ENCODE results near the gene MAP1LC3B2.
A peak's percentile ranks its signal among the peaks of the same experiment; 100 is the strongest.

MAP1LC3B2 gene

DNA sequence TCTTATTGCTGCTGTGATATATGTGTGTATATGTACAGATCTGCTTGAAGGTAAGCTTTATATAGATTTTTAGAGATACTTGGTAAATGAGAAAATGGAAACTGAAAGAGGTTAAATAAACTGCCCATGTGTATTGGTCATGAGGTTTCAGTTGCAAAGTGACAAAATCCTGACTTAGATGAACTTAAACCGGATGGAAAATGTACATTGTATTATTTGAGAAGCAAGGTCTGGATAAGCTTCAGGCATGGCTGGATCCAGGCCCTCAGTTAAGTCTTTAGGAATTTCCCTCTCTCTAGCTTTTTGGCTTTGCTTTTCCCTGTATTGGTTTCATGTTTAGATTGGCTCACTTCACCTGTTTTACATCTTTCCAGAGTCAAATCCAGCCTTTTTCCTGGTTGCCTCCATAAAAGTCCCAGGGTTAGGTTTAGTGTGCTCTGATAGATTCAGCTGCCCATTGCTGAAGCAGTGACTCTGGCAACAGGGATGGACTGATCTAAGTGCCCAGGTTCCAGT is 21.0 kb upstream of the MAP1LC3B2 start:
- no peak for DNase-seq

DNA sequence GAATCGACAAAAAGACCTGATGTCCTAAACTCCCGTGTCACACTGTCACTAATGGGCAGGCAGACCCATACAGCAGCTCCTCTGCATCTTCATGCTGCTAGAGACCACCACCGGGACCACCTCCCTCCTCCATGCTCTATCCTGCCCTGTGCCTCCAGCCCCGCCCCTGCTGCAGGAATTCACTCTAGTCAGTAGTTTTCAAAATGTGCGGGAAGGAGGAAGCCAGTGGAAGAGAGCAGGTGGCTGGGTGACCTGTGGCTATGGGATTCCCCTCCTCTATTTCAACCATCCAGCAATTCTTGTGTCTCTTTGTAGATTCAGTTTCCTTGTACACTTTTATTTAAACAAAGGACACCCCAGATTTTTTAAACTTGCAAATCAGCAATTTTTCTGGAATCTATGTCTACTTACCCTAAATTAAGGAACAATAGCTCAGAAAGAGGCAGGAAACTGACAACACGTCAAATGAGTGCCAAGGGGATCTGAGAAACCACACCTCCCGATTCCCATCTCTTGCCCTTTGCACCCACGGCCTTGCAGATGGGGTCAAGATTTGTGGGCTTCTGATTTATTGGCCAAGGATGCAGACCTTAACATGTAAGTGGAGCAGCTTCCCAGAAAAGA is 20.4 kb upstream of the MAP1LC3B2 start:
- DNase-seq: no peak

DNA sequence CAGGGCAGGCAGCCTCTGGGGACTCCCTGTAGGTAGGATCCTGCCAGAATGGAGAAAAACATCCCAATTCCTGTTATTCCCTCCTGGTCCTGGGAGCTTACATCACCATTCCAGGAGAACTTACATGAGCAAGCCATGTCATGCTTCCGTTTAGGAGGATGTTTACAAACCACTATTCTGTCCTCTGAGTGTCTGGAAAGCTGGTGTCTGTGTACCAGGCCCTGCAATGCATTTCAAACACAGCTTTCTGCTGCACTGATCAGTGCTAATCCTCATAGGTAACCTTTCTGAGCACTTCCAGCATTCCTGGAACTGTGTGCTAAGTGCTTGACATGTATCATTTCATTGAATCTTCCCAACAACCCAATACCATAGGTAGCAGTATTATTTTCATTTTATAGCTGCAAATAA is 19.8 kb upstream of the MAP1LC3B2 start:
- peak; percentile 21 to 24 for DNase-seq

DNA sequence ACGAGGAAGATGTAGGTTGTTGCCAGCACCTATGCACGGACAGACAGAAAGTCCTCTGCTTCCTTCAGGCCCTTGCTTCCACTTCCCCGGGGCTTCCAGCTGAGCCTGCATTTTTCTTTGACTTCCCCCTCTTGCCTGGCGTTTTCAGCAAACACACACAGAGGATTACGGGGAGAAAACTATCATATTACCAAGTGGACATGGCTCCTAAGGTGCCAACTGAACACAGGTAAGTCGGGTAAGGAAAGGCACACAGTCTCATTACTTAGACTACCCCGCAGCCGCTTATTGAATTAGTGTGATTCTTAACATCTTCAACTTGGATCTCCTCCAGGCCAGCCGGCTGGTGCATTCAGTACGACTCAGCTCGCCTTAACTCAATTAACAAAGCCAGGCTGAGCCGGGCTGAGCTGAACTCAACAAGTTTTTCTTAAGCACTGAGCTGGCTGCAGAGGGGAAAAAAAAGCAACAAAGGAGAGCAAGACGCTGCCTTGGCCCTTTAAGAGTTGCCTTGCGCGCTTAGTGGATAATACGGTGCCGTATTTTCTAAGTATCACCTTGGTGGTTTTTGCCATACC is 19.2 kb upstream of the MAP1LC3B2 start:
- DNase-seq: peak; percentile 32 to 48

DNA sequence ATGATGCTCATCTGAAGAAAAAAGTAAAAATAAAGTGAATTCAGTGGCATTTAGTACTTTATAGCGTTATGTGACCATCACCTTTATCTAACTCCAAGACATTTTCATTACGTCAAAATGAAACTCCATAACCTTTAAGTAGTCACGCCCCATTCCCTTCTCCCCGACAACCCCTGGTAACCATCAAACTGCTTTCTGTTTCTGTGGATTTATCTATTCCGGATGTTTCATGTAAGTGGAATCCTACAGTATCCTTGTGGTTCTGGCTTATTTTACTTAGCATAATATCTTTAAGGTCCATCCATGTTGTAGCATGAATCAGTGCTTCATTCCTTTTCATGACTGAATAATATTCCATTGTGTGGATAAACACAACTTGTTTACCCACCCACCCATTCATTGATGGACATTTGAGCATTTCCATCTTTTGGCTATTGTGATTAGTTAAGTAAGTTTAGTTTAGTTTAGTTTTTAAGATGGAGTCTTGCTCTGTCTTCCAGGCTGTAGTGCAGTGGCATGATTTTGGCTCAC is 18.5 kb upstream of the MAP1LC3B2 start:
- no peak for DNase-seq

DNA sequence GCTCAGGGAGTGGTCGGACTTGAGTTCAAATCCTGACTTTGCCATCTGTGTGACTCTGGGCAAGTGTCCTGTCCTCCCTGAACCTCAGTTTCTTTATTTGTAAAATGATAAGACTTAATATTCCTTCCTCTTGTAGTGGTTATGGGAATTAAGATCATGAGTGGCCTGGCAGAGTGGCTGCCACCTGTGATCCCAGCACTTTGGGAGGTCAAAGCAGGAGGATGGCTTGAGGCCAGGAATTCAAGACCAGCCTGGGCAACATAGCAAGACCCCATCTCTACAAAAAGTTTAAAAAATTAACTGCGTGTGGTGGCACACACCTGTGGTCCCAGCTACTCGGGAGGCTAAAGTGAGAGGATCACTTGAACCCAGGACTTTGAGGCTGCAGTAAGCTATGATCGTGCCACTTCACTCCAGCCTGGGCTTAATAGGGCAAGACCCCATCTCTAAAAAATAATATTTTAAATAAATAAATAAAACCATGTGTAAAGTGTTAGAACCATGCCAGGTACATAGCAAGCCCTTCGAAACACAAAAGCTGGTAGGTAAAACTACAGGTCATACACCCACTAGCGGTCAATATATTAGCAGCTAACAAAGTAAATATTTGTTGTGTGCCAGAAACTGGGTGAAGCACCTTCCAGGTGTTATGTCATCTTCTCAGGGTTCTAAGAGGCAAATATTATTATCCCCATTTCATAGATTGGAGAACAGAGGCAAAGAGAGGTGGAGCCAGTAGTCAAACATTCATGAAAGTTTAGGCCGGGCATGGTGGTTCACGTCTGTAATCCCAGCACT is 17.4 kb upstream of the MAP1LC3B2 start:
- DNase-seq: no peak

DNA sequence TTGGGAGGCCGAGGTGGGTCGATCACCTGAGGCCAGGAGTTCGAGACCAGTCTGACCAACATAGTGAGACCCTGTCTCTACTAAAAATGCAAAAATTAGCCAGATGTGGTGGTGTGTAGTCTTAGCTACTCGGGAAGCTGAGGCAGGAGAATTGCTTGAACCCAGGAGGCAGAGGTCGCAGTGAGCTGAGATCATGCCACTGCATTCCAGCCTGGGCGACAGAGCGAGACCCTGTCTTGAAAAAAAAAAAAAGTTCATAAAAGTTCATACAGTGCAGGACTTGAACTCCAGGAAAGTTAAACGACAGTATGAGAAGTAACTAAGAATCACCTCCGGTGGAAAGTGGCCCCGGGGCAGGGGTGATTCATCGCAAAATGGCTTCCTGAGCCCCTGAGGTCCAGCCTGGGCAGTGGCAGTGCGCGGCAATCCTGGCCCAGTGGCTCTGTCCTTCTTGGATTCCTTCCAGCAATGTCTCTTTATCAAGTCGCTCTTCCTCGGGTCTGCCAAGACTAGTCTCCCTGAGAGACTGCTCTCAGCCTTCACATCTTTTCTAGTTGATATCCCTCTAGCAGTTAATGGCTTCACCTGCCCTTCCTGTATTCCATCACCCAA is 16.7 kb upstream of the MAP1LC3B2 start:
- no peak for DNase-seq

DNA sequence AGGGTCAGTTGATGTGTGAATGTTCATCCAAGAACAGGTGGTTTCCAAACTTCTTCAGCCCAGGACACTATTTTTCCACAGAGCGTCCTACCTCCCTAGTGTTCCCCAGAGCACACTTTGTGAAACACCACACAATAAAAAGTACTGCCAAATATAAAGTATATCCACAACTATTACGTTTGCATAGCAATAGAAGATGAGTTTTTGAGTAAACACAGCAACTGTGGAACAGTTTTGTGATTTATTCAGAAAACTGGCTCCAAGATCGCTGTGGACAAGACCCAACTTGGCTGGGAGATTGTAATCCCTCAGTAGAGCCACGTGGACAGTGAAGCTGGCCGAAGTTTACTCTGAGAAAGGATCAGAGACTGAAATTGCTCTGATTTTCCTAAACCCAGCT is 14.5 kb upstream of the MAP1LC3B2 start:
- no peak for DNase-seq

DNA sequence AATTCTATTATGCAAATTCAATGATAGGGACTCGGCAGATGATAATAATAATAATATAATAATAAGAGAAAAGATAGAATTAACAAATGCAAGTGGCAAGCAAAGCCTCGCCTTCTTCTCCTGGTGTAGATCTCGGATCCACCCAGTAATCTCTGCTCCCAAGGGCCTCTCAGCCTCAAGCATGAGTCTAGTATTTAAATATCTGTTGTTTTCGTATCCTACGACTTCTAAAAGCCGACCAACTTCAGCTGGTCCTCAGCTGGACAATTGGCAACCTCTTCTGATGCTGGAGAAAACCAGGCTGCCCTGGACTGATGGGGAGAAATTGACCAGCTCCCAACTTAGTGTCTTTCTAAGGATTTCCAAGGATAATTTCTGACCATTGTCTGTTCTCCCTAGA is 14.0 kb upstream of the MAP1LC3B2 start:
- DNase-seq: no peak

DNA sequence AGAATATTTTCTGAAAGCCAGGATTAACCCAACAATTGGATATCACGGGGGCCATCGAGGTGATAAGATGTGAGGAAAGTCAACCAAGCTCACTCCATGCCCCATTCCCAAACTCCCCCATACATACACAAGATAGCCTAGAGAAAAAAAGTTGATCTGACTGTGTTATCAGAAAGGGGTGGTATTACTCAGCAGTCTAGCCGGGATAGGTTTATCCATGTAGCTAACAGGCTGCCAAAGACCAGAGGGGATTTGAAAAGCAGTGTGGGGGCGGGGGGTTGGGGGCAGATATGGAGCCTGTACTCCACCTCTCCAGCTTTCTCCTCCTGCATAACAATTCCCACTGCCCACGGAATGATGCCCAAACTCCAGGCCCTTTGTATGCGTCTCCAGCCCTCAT is 13.2 kb upstream of the MAP1LC3B2 start:
- DNase-seq: no peak

DNA sequence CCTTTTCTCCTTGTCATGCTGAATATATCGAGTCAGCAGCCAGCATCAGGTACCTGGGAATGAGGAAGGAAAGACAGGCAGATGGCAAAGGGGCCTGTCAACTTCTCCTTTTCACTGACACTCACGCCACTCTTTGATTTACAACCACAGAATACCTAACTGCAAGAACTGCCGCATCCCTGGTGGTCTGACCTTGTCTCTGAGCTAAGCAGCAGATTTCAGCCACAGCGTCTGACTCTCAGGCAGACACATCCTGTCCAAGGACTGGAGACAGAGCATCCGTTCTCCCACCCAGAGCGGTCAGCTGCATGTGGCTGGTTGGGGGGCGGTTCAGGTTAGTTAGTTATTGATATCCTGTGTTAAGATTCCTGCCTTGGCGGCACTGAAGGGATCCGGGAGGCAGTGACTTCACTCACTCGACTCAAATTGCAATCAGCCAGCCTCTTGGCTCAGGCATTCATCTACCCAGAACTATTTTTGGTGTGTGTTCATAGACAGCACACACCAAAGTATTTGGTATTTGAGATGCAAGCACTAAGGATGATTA is 11.2 kb upstream of the MAP1LC3B2 start:
- DNase-seq: peak in 1 of 2 experiments; percentile 13

DNA sequence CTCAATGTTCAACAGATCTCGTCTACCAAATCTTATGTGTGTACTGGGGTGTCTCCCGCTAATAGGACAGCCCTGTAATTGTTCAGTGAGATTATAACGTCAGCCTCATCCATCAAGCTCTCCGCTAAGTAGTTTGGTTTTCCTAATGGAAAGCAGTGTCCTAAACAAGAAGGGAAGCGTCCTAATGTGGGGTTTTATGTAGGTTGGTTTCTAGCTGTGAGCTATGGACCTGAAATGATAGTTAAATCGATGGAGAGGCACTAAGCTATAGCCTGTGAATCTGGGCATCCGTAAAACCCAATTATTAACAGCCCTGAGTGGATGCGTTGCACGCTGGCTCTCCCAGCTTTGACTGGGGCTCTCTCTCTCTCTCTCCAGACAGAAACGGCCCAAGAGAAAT is 9.2 kb upstream of the MAP1LC3B2 start:
- DNase-seq: no peak

DNA sequence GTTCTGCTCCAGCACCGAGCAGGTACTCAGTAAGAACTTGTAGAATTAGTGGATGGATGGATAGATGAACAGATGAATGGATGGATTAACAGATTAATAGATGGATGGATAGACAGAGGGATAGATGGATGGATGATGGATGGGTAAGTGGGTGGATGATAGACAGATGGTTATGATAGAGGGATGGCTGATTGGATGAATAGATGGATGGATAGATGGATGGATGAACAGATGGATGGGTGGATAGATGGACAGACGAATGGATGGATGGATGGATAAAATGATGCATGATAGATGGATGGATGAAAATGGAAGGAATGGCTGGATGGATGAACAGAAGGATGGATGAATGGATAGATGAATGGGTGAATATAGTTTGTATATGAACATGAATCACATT is 8.0 kb upstream of the MAP1LC3B2 start:
- DNase-seq: no peak

DNA sequence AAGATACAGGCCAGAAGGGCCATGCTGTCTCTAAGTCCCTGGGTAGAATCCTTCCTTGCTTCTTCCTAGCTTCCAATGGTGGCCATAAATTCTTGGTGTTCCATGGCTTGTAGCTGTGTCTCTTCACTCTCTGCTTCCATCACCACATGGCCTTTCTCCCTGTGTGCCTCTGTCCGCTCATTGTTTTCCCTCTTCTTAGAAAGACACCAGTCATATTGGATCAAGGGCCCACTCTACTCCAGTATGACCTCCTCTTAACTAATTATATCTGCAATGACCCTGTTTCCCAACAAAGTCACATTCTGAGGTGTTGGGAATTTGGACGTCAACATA is 7.6 kb upstream of the MAP1LC3B2 start:
- no peak for DNase-seq

DNA sequence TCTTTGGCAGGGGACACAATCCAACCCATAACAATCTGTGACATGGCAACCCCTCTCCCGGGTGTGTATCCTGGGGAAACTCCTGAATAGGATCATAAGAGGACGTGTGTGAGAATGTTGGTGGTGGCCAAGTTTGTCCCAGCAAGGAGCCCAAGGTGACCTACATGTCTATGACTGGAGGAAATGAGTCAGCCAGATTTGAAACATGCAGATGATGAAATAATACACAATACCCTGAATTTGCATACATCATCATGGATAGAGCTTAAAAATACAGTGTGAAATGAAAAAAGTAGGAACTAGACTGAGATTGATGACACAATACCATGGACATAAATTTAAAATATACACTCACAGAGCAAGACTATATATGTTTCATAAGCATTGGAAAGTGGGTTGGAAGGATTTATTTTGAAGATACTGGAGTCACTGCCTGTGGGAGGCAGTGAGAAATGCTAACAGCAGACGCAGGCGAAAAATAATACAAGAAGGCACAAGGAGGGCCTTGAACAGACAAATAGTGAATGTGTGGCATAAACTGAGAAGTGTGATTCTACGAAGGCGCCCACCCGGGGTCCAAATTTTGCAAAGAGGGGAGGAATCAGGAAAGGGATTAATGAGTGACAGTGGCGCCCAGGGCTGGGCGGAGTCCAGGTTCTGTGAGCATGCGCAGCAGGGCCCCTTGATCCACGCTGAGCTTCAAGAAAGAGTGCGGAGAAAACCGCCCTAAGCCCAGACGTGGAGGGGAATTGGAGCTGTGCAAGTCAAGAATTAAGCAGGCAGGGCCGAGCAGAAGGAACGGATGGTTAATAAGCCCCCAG is 7.0 kb upstream of the MAP1LC3B2 start:
- DNase-seq: no peak

DNA sequence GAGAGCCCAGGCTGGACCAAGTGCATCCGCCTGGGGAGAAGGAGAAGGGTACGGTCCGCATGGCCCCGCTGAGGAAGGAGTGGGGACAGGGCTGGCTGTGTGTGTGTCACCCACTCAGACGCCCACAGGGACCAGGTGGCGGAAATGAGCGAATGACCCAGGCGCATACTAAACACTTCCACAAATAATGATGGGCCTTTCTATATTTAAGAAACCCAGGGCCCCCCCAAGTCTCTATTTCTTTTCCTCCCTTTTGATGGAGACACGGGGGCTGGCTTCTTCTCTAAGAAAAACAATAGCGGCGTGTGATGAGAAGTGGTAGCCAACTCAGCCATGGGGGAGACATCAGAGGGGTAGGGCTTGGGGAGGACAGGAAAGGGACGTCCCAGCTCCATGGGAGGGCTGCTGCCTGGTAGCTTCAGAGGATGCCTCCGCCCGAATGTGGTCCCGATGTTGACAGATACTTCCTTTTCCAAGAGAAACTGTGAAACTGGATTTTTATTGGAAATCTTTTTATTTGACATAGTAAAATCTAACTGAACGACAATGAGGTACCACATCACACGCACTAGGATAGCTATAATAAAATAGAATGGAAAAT is 6.3 kb upstream of the MAP1LC3B2 start:
- no peak for DNase-seq

DNA sequence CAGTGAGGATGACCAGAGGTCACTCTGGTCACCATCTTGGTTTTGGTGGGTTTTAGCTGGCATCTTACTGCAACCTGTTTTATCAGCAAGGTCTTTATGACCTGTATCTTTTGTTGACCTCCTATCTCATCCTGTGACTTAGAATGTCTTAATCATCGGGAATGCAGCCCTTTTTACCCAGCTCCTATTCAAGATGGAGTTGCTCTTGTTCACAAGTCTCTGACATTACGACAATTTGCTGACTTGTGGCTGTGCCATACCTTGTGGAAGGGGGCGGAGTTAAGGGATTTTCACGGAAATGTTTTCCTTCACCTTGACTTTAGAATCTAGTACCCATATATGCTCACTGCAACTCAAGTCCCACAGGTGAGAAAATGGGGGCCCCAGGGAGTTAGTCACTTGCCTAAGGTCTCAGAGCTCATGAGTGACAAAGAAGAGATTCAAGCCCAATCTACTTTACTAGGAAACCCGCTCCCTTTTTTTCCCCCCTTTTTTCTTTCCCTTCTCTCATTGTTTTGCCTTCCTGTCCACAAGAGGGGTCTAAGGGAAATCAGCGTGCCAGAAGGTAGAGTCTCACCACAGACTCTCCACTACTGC is 2.7 kb upstream of the MAP1LC3B2 start:
- no peak for DNase-seq

DNA sequence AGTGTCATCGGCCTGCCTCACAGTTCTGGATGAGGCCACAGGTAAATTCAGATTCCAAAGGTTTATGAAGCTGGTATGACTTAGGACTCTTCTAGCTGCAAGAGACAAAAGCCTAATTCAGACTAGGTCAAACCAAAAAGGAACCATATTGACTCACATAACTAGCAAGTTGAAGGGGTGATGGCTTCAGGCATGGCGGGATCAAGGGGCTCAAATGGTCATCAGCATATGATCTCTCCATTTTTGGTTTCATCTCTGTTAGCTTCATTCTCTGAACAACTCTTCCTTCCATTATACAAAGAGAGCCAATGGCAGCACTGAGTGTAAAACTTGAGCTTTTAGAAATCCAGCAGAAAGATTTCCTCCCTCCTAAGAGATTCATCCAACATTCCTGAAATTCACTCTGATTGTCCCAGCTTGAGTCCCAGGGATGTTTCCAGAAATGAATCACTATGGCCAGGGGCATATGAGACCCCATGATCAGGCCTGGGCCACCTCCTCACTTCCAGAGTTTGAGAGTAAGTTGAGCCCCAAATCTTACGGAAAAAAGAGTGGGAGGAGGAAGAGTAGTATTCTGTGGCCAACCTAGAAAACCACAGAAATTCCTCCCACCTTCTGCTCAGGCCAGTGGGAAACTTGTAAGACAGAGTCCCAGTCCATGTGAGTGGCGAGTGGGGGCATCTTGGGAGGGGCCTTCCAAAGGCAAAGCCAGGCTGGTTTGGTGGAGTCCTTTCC is 2.0 kb upstream of the MAP1LC3B2 start:
- DNase-seq: no peak

DNA sequence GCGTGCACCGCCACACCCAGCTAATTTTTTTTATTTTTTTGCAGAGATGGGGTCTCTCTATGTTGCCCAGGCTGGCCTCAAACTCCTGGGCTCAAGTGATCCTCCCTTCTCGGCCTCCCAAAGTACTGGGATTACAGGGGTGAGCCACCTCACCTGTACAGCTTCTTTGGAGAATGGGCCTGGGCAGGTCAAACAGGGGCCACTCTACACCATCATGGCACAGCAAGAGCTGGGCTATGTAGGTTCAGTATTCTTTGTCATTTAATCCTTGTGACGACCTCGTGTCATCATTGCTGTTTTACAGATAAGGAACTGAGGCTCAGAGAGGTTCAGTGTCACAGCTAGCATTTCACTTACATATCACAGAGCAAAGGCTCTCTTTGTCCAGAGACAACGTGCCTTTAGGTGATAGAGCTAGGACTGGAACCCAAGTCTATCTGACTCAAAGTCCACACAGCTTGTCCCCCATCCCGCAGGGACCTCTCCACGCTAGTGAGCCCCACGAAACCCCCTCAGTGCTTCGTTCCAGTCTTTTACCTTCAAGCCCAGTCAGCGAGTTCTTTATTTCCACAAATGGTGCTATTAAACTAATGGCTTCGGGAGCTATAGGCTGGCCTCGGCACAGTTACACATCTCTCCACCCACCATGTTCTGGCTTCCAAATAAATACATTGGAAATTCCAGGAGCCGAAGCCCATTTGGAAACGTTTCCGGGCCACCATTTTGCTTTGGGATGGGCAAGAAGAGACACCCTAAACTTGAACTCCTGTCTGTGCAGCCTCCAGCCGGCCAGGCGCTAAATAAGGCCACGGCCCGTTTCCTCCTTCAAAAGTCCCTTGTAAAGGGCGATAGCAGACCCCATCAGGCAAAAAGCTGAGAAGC is 660 bp upstream of the MAP1LC3B2 start:
- no peak for DNase-seq

All from SHP77 (cell line).